ENCODE data around the gene CDCA3.
A peak's percentile ranks its signal among the peaks of the same experiment; 100 is the strongest.
"Not testable (repeated sequence)": the region's sequence is repeated elsewhere in the genome, so short reads cannot be mapped to it uniquely, and the experiment has no call there.

CDCA3 gene

GRCh38 chr12:6851153-6851920 lies at the start of gene CDCA3:
CDCA3 (minus strand) TSS chr12:6851286; CDS start chr12:6850952, 334 bp downstream.
- DNase-seq (ENCODE audit: low read depth in 2 of 2), result peak; percentile 91 to 95

GRCh38 chr12:6899837-6900519 lies 48.9 kb upstream of the CDCA3 start:
- no peak for DNase-seq (ENCODE audit: low read depth in 2 of 2)

GRCh38 chr12:6899427-6899826 lies 48.3 kb upstream of the CDCA3 start:
- DNase-seq (ENCODE audit: low read depth in 2 of 2), result no peak

DNA sequence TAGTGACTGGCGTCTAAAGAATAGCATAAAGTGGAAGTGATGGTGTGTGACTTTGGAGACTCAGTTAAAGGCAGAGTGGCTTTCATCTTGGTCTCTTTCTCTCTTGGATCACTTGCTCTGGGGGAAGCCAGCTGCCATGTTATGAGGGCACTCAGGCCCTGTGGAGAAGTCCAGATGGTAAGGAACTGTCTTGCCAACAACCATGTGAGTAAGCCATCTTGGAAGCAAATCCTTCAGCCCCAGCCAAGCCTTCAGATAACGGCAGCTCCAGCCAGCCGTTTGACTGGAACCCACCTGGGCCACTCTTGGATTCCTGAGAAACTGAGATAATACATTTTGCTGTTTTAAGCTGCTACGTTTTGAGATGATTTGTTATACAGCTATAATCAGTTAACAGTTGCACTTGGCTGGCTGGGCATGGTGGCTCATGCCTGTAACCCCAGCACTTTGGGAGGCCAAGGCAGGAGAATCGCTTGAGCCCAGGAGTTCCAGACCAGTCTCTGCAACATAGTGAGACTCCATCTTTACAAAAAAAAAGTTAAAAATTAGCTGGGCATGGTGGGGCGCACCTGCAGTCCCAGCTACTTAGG lies 45.9 kb upstream of the CDCA3 start:
- DNase-seq (ENCODE audit: low read depth in 2 of 2), result no peak

DNA sequence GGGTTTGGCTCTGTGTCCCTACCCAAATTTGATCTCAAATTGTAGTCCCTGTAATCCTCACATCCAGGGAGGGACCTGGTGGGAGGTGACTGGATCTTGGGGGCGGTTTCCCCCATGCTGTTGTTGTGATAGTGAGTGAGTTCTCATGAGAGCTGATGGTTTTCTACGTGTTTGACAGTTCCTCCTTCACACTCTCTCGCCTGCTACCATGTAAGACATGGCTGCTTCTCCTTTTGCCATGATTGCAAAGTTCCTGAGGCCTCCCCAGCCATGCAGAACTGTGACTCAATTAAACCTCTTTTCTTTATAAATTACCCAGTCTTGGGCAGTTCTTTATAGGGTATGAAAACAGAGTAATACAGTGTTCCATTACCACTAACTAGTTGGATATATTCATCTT lies 43.2 kb upstream of the CDCA3 start:
- no peak for DNase-seq (ENCODE audit: low read depth in 2 of 2)

- DNase-seq (ENCODE audit: low read depth in 2 of 2), result not testable (repeated sequence)
Measured at GRCh38 chr12:6892683-6893082, 41.6 kb upstream of the CDCA3 start.

DNA sequence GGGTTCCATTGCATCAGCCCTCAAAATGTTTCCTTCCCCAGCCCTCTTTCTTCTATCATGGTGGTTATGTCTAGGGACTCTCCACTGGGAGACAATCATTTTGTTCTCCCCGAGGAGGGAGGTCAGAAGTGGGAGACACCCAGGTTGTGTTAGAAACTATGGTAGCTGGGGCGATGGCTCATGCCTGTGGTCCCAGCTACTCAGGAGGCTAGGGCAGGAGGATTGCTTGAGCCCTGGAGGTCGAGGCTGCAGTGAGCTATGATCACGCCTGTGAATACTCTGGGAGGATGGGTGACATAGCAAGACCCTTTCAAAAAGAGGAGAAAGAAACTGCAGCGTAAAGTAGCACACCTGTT lies 40.5 kb upstream of the CDCA3 start:
- no peak for DNase-seq (ENCODE audit: low read depth in 2 of 2)

- peak; percentile 98 for DNase-seq (ENCODE audit: low read depth in 2 of 2)
Measured at GRCh38 chr12:6890789-6891645, 39.9 kb upstream of the CDCA3 start.

DNA sequence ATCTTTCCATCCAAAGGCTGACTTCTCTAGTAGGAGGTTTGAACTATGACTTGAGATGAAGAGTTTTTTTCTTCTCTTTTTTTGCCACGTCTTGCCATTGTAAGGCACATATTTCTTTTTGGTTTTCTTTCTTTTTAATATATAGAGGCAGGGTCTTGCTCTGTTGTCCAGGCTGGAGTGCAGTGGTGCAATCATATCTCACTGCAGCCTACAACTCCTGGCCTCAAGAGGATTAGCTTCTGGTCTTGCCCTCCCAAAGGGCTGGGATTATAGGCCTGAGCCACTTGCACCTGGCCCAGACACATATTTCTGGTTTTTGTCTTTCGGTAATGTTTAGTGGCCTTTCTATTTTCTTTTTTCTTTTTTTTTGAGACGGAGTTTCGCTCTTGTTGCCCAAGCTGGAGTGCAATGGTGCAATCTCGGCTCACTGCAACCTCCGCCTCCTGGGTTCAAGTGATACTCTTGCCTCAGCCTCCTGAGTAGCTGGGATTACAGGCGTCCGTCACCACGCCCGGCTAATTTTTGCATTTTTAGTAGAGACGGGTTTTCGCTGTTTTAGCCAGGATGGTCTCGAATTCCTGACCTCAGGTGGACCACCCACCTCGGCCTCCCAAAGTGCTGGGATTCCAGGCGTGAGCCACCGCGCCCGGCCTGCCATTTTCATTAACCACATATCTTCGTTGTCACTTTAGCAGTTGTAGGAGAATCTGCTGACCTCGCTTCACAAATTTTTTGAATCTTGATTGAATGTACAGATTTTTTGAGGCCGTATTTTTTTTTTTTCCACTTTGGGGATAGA lies 38.9 kb upstream of the CDCA3 start:
- not testable (repeated sequence) for DNase-seq (ENCODE audit: low read depth in 2 of 2)

- DNase-seq (ENCODE audit: low read depth in 2 of 2), result not testable (repeated sequence)
Measured at GRCh38 chr12:6888794-6889193, 37.7 kb upstream of the CDCA3 start.

DNA sequence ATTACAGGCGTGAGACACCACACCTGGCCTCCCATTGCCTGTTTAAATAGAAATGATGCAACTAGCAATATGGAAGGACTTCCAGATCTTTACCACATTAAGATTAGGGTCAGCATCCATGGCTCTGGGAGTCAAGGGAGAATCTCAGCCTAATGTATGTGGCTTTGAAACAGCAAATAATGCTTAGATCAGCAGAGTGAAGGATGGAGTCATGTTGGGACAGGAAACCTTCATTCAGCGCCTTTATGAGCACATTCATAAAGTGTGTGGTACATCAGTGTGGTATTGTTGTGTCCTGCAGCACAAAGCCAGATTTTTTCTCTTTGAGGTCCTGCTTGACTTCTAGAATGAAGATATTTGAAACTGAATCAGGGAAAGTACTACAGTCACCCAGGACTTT lies 37.3 kb upstream of the CDCA3 start:
- no peak for DNase-seq (ENCODE audit: low read depth in 2 of 2)

DNA sequence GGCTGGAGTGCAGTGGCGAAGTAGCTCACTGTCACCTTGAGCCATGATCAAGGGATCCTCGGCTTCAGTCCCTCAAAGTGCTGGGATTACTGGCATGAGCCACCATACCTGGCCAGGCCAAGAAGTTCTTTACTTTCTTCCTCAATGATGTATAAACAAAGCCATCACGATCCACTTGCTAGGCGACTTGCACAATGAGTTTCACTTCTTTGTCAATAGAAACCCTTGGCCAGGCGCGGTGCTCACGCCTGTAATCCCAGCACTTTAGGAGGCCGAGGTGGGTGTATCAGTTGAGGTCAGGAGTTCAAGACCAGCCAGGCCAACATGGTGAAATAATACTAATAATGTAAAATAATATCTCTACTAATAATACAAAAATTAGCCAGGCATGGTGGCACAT lies 36.4 kb upstream of the CDCA3 start:
- DNase-seq (ENCODE audit: low read depth in 2 of 2), result no peak

DNA sequence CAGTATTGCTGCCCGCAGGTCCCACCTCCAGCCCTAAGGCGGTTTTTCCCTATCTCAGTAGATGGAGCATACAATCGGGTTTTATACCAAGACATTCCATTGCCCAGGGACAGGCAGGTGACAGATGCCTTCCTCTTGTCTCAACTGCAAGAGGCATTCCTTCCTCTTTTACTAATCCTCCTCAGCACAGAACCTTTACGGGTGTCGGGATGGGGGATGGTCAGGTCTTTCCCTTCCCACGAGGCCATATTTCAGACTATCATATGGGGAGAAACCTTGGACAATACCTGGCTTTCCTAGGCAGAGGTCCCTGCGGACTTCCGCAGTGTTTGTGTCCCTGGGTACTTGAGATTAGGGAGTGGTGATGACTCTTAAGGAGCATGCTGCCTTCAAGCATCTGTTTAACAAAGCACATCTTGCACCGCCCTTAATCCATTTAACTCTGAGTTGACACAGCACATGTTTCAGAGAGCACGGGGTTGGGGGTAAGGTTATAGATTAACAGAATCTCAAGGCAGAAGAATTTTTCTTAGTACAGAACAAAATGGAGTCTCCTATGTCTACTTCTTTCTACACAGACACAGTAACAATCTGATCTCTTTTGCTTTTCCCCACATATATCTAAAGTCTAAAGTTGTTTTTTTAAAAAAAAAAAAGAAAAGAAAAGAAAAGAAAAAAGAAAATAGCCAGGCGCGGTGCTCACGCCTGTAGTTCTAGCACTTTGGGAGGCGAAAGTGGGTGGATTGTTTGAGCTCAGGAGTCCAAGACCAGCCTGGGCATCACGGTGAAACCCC lies 35.3 kb upstream of the CDCA3 start:
- not testable (repeated sequence) for DNase-seq (ENCODE audit: low read depth in 2 of 2)

DNA sequence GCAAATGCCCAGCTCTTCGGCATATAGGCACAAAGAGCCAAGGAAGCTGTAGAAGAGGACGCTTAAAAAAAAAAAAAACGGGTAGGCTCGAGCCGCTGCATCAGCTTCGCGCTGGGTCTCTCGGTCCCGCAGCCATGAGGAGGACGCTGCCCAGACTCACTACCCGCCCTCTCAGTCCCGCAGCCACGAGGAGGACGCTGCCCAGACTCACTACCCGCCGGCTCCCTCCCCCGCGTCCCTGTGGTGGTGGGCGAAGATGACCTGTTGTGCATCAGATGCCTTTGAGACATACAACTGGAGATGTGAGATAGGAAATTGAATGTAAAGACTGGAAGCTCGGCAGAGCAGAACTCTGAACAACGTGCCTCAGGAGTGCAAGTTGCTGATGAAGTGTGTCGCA lies 33.5 kb upstream of the CDCA3 start:
- no peak for DNase-seq (ENCODE audit: low read depth in 2 of 2)

DNA sequence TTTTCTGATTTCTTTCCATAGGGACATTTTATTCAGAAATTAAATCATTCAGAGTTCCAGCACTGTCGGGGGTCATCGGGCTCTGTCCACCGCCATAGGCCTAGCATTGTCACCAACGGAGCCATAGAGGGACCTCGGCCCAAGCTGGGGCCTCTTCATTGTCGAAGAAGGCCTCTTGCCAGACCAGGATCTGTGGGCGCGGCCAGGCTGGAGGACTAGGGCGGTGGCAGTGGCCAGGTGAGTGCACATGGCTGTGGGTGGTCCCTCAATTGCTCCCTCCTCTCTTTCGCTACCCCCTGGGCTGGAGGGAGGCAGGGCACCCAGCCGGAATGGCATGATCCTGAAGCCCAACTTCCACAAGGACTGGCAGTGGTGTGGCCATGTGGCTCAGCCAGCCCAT lies 32.6 kb upstream of the CDCA3 start:
- no peak for DNase-seq (ENCODE audit: low read depth in 2 of 2)

GRCh38 chr12:6883252-6883651 lies 32.2 kb upstream of the CDCA3 start:
- no peak for DNase-seq (ENCODE audit: low read depth in 2 of 2)

GRCh38 chr12:6879824-6880223 lies 28.7 kb upstream of the CDCA3 start:
- DNase-seq (ENCODE audit: low read depth in 2 of 2), result not testable (repeated sequence)

- DNase-seq (ENCODE audit: low read depth in 2 of 2), result not testable (repeated sequence)
Measured at GRCh38 chr12:6874015-6874368, 22.9 kb upstream of the CDCA3 start.

GRCh38 chr12:6873094-6874014 lies 22.3 kb upstream of the CDCA3 start, which contains the start of gene SPSB2:
SPSB2 (minus strand) TSS chr12:6873303; CDS start chr12:6872901, 402 bp downstream.
- DNase-seq (ENCODE audit: low read depth in 2 of 2), result peak; percentile 99 to 100
